Right lobe of liver (tissue), 6 donors: ENCODE data around the gene CDHR5. TPM values are rescaled to one million over a fixed set of nuclear protein-coding genes. Genes with fewer than 3 reads are reported as not detected.

ENCODE experiments used
- ATAC-seq, 4 donors: fragments of 200-7000 bp; cut with Tn5 transposase; one replicate each; pipeline ENCODE4 v1.9.1; 2020; ENCODE audit warnings: mild to moderate bottlenecking in 4 of 4, moderate library complexity in 4 of 4
- DNase-seq, 3 donors: peaks; one replicate each; pipeline ENCODE4 v3.0.0-alpha.2; 2020
- H3K27ac ChIP-seq, 3 donors: fragments of 200-600 bp; one replicate each; pipeline ENCODE4 v1.8.0; 2022
- H3K27me3 ChIP-seq, 2 donors: fragments of 200-600 bp; one replicate each; pipeline ENCODE4 v1.8.0; 2022
- H3K36me3 ChIP-seq, 4 donors: fragments of 200-600 bp; sonication (generic) in 1 of 4; one replicate each; pipeline versions ENCODE4 v1.5.1 to v1.8.0; 2017 to 2022; ENCODE audit warnings: control low read depth in 1 of 4
- H3K4me1 ChIP-seq, 4 donors: fragments of 200-600 bp; sonication (generic) in 1 of 4; one replicate each; pipeline versions ENCODE4 v1.5.1 to v1.8.0; 2017 to 2022; ENCODE audit warnings: control low read depth in 1 of 4
- H3K4me3 ChIP-seq, 3 donors: fragments of 200-600 bp; one replicate each; pipeline ENCODE4 v1.8.0; 2022
- H3K9me3 ChIP-seq, 4 donors: fragments of 200-600 bp; sonication (generic) in 1 of 4; one replicate each; pipeline versions ENCODE4 v1.5.1 to v1.8.0; 2017 to 2022; ENCODE audit warnings: control low read depth in 1 of 4
- CTCF ChIP-seq, 4 donors: fragments of 200-600 bp in 3 of 4; fragments of 450-650 bp in 1 of 4; IDR thresholded peaks; one replicate each; pipeline versions ENCODE4 v1.5.1 to v1.8.0; 2016 to 2022; ENCODE audit warnings: antibody characterized with exemption in 4 of 4, mild to moderate bottlenecking in 2 of 4
- POLR2A ChIP-seq: fragments of 450-650 bp; IDR thresholded peaks from one replicate; pipeline ENCODE4 v1.6.1; 2017; ENCODE audit warnings: antibody characterized with exemption, mild to moderate bottlenecking
- WGBS: methylation state at CpG from one replicate; pipeline ENCODE4 v1.1.6; 2018; ENCODE audit warnings: low coverage, low lambda C conversion rate; ENCODE audit not compliant: insufficient coverage; ENCODE audit errors: missing lambda C conversion rate; 5-methylcytosine and 5-hydroxymethylcytosine counted together
- intact Hi-C, 2 donors: fragments of 100-400 bp; cut with DNase I; formaldehyde crosslinking; loops; one replicate each; pipeline versions ENCODE4 v1.11.2 to v1.14.1; 2022
- total RNA-seq, 6 experiments: library from RNA; depleted of rRNA in 2 of 6; stranded (reverse); fragments of >200 nt in 2 of 6; fragmentation: NEBNext Ultra II Directional in 3 of 6; extraction: Animal tissue kit (Norgen Biotek cat#: 25700) in 3 of 6; gene quantifications; one replicate each; pipeline versions ENCODE4 v1.1.0 to v1.2.4, GENCODE V29; 2016 to 2023
- donor health status: DM: no; HTN: yes; CAD: no.
- donor health status: DM: no; HTN: no; CAD: no.
- donor health status: DM: no; HTN: no; CAD: no.
- donor health status: DM: no; HTN: yes; CAD: no.
- donor health status: DM: no; HTN: yes; CAD: no.

Gene CDHR5
- total RNA-seq, 6 experiments from 2014 or later = 59.4 to 162 (median 80.7) TPM

- TF ChIP-seq POLR2A (no peak), CTCF (IDR thresholded peaks at IDR 0.05) (no peak)
- 58% methylated on average over 5 of the region's 11 CpGs for WGBS
- no peaks in the 10 kb centered on the region for H3K27me3 ChIP-seq
- ATAC-seq (no peak), DNase-seq (no peak)
- peaks cover 0 to 28% (median 18%) of the 10 kb centered on the region in 4 donors for H3K4me1 ChIP-seq
- H3K4me3 ChIP-seq = no peak overlapping the region
- intact Hi-C loops = no loop called here
- H3K9me3 ChIP-seq = no peaks in the 10 kb centered on the region
- H3K36me3 ChIP-seq = peaks cover 0 to 79% (median 32%) of the 10 kb centered on the region in 4 donors
- H3K27ac ChIP-seq = no peak overlapping the region
These were observed 33.8 kb downstream of the CDHR5 start for GRCh38 chr11:590997-591396.

GRCh38 chr11:589798-590197 is 35.0 kb downstream of the CDHR5 start:
- H3K9me3 ChIP-seq = no peaks in the 10 kb centered on the region
- H3K27ac ChIP-seq = no peak overlapping the region
- 86% methylated on average over 14 of the region's 26 CpGs for WGBS
- intact Hi-C loops = no loop called here
- ATAC-seq = no peak
- peaks cover 0 to 32% (median 20%) of the 10 kb centered on the region in 4 donors for H3K4me1 ChIP-seq
- peaks cover 0 to 70% (median 27%) of the 10 kb centered on the region in 4 donors for H3K36me3 ChIP-seq
- H3K4me3 ChIP-seq = no peak overlapping the region
- DNase-seq = no peak
- H3K27me3 ChIP-seq = no peaks in the 10 kb centered on the region
- TF ChIP-seq CTCF (IDR thresholded peaks at IDR 0.05) (no peak), POLR2A (no peak)

GRCh38 chr11:587978-588380 is 36.8 kb downstream of the CDHR5 start:
- Histone ChIP-seq H3K4me1 (peaks cover 0 to 32% (median 20%) of the 10 kb centered on the region in 4 donors), H3K36me3 (peaks cover 0 to 66% (median 26%) of the 10 kb centered on the region in 4 donors), H3K27ac (peak overlapping the region in 2 of 3 donors; percentile 31 to 62), H3K27me3 (no peaks in the 10 kb centered on the region), H3K9me3 (no peaks in the 10 kb centered on the region), H3K4me3 (no peak overlapping the region)
- intact Hi-C loops = no loop called here
- ATAC-seq = peak; percentile 95 to 98 (median 96)
- 16% methylated on average over 6 of the region's 6 CpGs for WGBS
- TF ChIP-seq POLR2A = no peak
- TF ChIP-seq CTCF (IDR thresholded peaks at IDR 0.05) = no peak
- DNase-seq = peak; percentile 90 to 94 (median 94)

GRCh38 chr11:587546-587945 is 37.2 kb downstream of the CDHR5 start:
- ATAC-seq = peak; percentile 27 to 49 (median 34)
- H3K4me3 ChIP-seq = no peak overlapping the region
- H3K27ac ChIP-seq = peak overlapping the region in 2 of 3 donors; percentile 16 to 62
- intact Hi-C loops = no loop called here
- TF ChIP-seq POLR2A = no peak
- no peak for TF ChIP-seq CTCF (IDR thresholded peaks at IDR 0.05)
- peaks cover 0 to 64% (median 23%) of the 10 kb centered on the region in 4 donors for H3K36me3 ChIP-seq
- 21% methylated on average over 4 of the region's 8 CpGs for WGBS
- no peaks in the 10 kb centered on the region for H3K27me3 ChIP-seq
- peaks cover 0 to 32% (median 20%) of the 10 kb centered on the region in 4 donors for H3K4me1 ChIP-seq
- no peaks in the 10 kb centered on the region for H3K9me3 ChIP-seq
- DNase-seq = no peak
